ENCODE results near the gene ELMO2. TPM values are rescaled to one million over a fixed set of nuclear protein-coding genes. Genes with fewer than 3 reads are reported as not detected.

The ELMO2 gene
- total and polyA plus RNA-seq, 9 of the 15 experiments (the other 6 are each of a cell fraction or from before 2014, with no cell fraction given), result 7.5 to 21.5 (median 15.9) TPM

- no peak overlapping the region for H3K4me3 ChIP-seq
- peak; percentile 79 to 91 (median 86) for DNase-seq (ENCODE audit: extremely low read depth in 1 of 4, low spot score in 3 of 4)
- peaks cover 24 to 42% of the 10 kb centered on the region in 2 experiments for H3K4me1 ChIP-seq (replicated peaks in 1 of 2; ENCODE audit: control insufficient read depth in 2 of 2, insufficient read depth in 2 of 2, low read length in 2 of 2)
- peak; percentile 96 for FAIRE-seq
- in situ Hi-C loops (cut with MboI), result loop anchor here (10.0 kb wide), 1 partner anchor 324 kb away; no protein-coding TSS in a partner anchor
- no peaks in the 10 kb centered on the region for H3K9me3 ChIP-seq (replicated peaks; ENCODE audit: control insufficient read depth, insufficient read depth, low read depth, low read length)
- peak; percentile 91 for ATAC-seq
- no TSS peak for BruUV-seq (replicated peaks)
- H3K36me3 ChIP-seq (ENCODE audit: control insufficient read depth, insufficient read depth, low read length), result peaks cover 48% of the 10 kb centered on the region; the same call in 2 of the 3 replicates
- intact Hi-C loops (cut with micrococcal nuclease), result no loop called here
- ChIA-PET POLR2A (interaction anchor here (0.6 kb wide), 1 partner anchor 62 kb away, joined by 3 read pairs; no protein-coding TSS in a partner anchor), CTCF (ENCODE audit: low intra/inter-chr PET ratio) (interaction anchor here (0.6 to 1.1 kb wide), 2 partner anchors 12 to 149 kb away, joined by 3 read pairs; no protein-coding TSS in a partner anchor)
- peaks cover 10% of the 10 kb centered on the region for H4K20me1 ChIP-seq (replicated peaks; ENCODE audit: control insufficient read depth, insufficient read depth, low read length)
- H3K79me2 ChIP-seq (ENCODE audit: control insufficient read depth, insufficient read depth, low read length), result no peaks in the 10 kb centered on the region
- H3K27me3 ChIP-seq (ENCODE audit: control insufficient read depth in 2 of 2, insufficient read depth in 2 of 2, low read length in 2 of 2), result no peaks in the 10 kb centered on the region
- H3K9ac ChIP-seq (ENCODE audit: insufficient read depth in 1 of 2, low read depth in 2 of 2, low read length in 2 of 2), result peak overlapping the region; percentile 54 to 90; a peak in 3 of 4 replicates
- peak overlapping the region; percentile 84 for H3K27ac ChIP-seq (ENCODE audit: extremely low read depth, low read depth, low read length)
- H3K4me2 ChIP-seq (ENCODE audit: insufficient read depth, low read length), result peak overlapping the region; percentile 61
- peaks cover 6% of the 10 kb centered on the region for H3K9me1 ChIP-seq (ENCODE audit: control insufficient read depth, insufficient read depth, low read length)
- peak overlapping the region; percentile 43; the same call in 1 of the 2 replicates for H2AFZ ChIP-seq (ENCODE audit: low read depth, low read length)
- WGBS (ENCODE audit: insufficient coverage, low coverage, missing lambda C conversion rate), result 29% methylated on average over 13 of the region's 13 CpGs
- TF ChIP-seq MEF2D (tag; conservative IDR thresholded peaks at IDR 0.05; ENCODE audit: low read depth) (no peak), CREM (IDR thresholded peaks at IDR 0.05; ENCODE audit: low read depth) (peak; percentile 70), FOXA3 (CRISPR knock-in tag; conservative IDR thresholded peaks at IDR 0.05 in 1 of 2, IDR thresholded peaks at IDR 0.05 in 1 of 2) (no peak), C11orf30 (IDR thresholded peaks at IDR 0.05; ENCODE audit: low read depth) (peak; percentile 85), TBP (optimal IDR thresholded peaks at IDR 0.05; ENCODE audit: low read depth, low read length) (no peak), ZKSCAN8 (CRISPR knock-in tag; IDR thresholded peaks at IDR 0.05) (no peak), ARNT (IDR thresholded peaks at IDR 0.05) (no peak), MAZ (CRISPR knock-in tag; conservative IDR thresholded peaks at IDR 0.05 in 1 of 2, IDR thresholded peaks at IDR 0.05 in 1 of 2) (peak in 1 of 2 experiments; percentile 50; a peak in 1 of 4 replicates), MAFF (IDR thresholded peaks at IDR 0.05; ENCODE audit: low read length) (peak; percentile 65; the same call in 1 of the 2 replicates), FOSL1 (tag; conservative IDR thresholded peaks at IDR 0.05) (peak; percentile 47; the same call in 1 of the 2 replicates), GABPB1 (CRISPR knock-in tag; IDR thresholded peaks at IDR 0.05) (0 out of 2 replicates have a peak, but pooled peaks have one; percentile 21), TAF1 (IDR thresholded peaks at IDR 0.05; ENCODE audit: control insufficient read depth, extremely low read depth, insufficient read depth, low read length, severe bottlenecking) (peak; percentile 54), TBL1XR1 (IDR thresholded peaks at IDR 0.05; ENCODE audit: low read length in 2 of 2) (no peak), ATF1 (CRISPR knock-in tag; IDR thresholded peaks at IDR 0.05) (no peak), ATF1 (tag; IDR thresholded peaks at IDR 0.05) (peak; percentile 33), BCL6 (CRISPR knock-in tag; IDR thresholded peaks at IDR 0.05) (no peak), PKNOX1 (IDR thresholded peaks at IDR 0.05) (peak; percentile 39; the same call in 1 of the 2 replicates), POLR2G (IDR thresholded peaks at IDR 0.05; ENCODE audit: low read depth, low read length) (peak; percentile 60), MAFG (tag; conservative IDR thresholded peaks at IDR 0.05) (peak; percentile 62), RCOR1 (IDR thresholded peaks at IDR 0.05; ENCODE audit: borderline replicate concordance in 1 of 2, low read depth in 2 of 2, low read length in 2 of 2) (peak in 1 of 2 experiments; percentile 40; a peak in 1 of 4 replicates), ZNF316 (IDR thresholded peaks at IDR 0.05) (peak; percentile 75), ZBTB1 (CRISPR knock-in tag; IDR thresholded peaks at IDR 0.05; ENCODE audit: borderline replicate concordance, low read depth) (peak; percentile 66; the same call in 1 of the 2 replicates)
These were observed 56.0 kb downstream of the ELMO2 start for GRCh38 chr20:46350201-46350985.
